CD4-positive, alpha-beta T cell (primary cell): ENCODE measurements around the gene SHISA6. TPM values are rescaled to one million over a fixed set of nuclear protein-coding genes. Genes with fewer than 3 reads are reported as not detected.

ENCODE experiments used
- ATAC-seq: fragments of 200-7000 bp; cut with Tn5 transposase; one replicate; pipeline ENCODE4 v1.10.0; 2022; ENCODE audit warnings: mild to moderate bottlenecking; ENCODE audit not compliant: poor library complexity
- CTCF ChIA-PET: fragments of 350-600 bp; sonication (Branson Sonifier 250); formaldehyde crosslinking; loops from one replicate; lab custom pipeline; 2021; ENCODE audit warnings: antibody characterized with exemption, inconsistent platforms; lab: Charles Lee
- POLR2A ChIA-PET: fragments of 350-600 bp; sonication (Branson Sonifier 250); formaldehyde crosslinking; loops from one replicate; lab custom pipeline; 2021; ENCODE audit warnings: antibody characterized with exemption, inconsistent platforms; lab: Charles Lee
- DNase-seq, 14 experiments: peaks; one replicate each; pipeline ENCODE4 v3.0.0-alpha.2; 2013 to 2020; ENCODE audit warnings: mixed read lengths in 2 of 14
- H3K27ac ChIP-seq, 2 donors: one replicate each; pipeline versions ENCODE4 v1.5.1 to v1.7.0; 2013; ENCODE audit warnings: low read length in 2 of 2, low read depth in 1 of 2, mild to moderate bottlenecking in 1 of 2
- H3K27me3 ChIP-seq, 2 experiments: 1 replicate in 1 of 2; 2 replicates in 1 of 2; pipeline versions ENCODE4 v1.6.1 to v1.7.0; 2013; ENCODE audit warnings: low read length in 2 of 2, control low read depth in 1 of 2, mild to moderate bottlenecking in 1 of 2, moderate library complexity in 1 of 2; ENCODE audit not compliant: insufficient read depth in 2 of 2, control insufficient read depth in 1 of 2
- H3K36me3 ChIP-seq: one replicate; pipeline ENCODE4 v1.6.1; 2013; ENCODE audit warnings: low read length, control low read depth; ENCODE audit not compliant: insufficient read depth
- H3K4me1 ChIP-seq: one replicate; pipeline ENCODE4 v1.6.1; 2013; ENCODE audit warnings: low read length, control low read depth; ENCODE audit not compliant: insufficient read depth
- H3K4me3 ChIP-seq: one replicate; pipeline ENCODE4 v1.5.1; 2013; ENCODE audit warnings: mild to moderate bottlenecking, low read length, moderate library complexity
- H3K9me3 ChIP-seq, 2 experiments: 1 replicate in 1 of 2; 2 replicates in 1 of 2; pipeline versions ENCODE4 v1.6.1 to v1.7.0; 2013; ENCODE audit warnings: low read length in 2 of 2, mild to moderate bottlenecking in 2 of 2, control low read depth in 1 of 2, moderate library complexity in 1 of 2; ENCODE audit not compliant: control insufficient read depth in 1 of 2, insufficient read depth in 1 of 2
- H3K27ac Mint-ChIP-seq: one replicate; pipeline ENCODE4 v1.8.0; 2020; ENCODE audit warnings: mixed read lengths
- H3K27me3 Mint-ChIP-seq: one replicate; pipeline ENCODE4 v1.8.0; 2021; ENCODE audit warnings: mixed read lengths
- H3K36me3 Mint-ChIP-seq: one replicate; pipeline ENCODE4 v1.8.0; 2021; ENCODE audit warnings: low read depth, mixed read lengths
- H3K4me1 Mint-ChIP-seq: one replicate; pipeline ENCODE4 v1.8.0; 2021; ENCODE audit warnings: low read depth, mixed read lengths
- H3K4me3 Mint-ChIP-seq: one replicate; pipeline ENCODE4 v1.8.0; 2020; ENCODE audit warnings: mild to moderate bottlenecking, mixed read lengths
- H3K9me3 Mint-ChIP-seq: one replicate; pipeline ENCODE4 v1.8.0; 2020; ENCODE audit warnings: mixed read lengths
- CTCF ChIP-seq: fragments of 200-600 bp; IDR thresholded peaks from one replicate; pipeline ENCODE4 v1.8.0; 2022; ENCODE audit warnings: antibody characterized with exemption, mild to moderate bottlenecking
- intact Hi-C, 2 experiments: fragments of 100-400 bp; cut with DNase I in 1 of 2; cut with micrococcal nuclease in 1 of 2; formaldehyde crosslinking; loops; one replicate each; pipeline versions ENCODE4 v1.15.1 to v1.9.0; 2023 to 2025; cut with DNase I, micrococcal nuclease
- total RNA-seq, 174 experiments: library from RNA in 2 of 174; stranded (reverse) in 2 of 174; gene quantifications; one replicate each; pipeline ENCODE4 v1.2.3 and lab custom pipeline; 2021 to 2026

The SHISA6 gene
- total RNA-seq, 2 experiments from 2014 or later = not detected

GRCh38 chr17:11598274-11599221 is 357.5 kb downstream of the SHISA6 start, which contains the start of gene DNAH9:
TSS of gene DNAH9 (plus strand) at chr17:11598470. CDS start at chr17:11598499, 29 bp downstream.
- no peak within 1 kb of the TSS for H3K27ac Mint-ChIP-seq
- ATAC-seq (no peak), DNase-seq (peak in 3 of 14 experiments; percentile 1 to 25 (median 5))
- H3K36me3 ChIP-seq = no peaks in the 10 kb centered on the region
- H3K27ac ChIP-seq = no peak within 1 kb of the TSS
- TF ChIP-seq CTCF = no peak
- intact Hi-C loops = no loop called here
- no peaks in the 10 kb centered on the region for H3K4me1 ChIP-seq
- H3K4me1 Mint-ChIP-seq = no peaks in the 10 kb centered on the region
- ChIA-PET POLR2A (no interaction called here), CTCF (no interaction called here)
- H3K4me3 ChIP-seq = no peak within 1 kb of the TSS
- H3K36me3 Mint-ChIP-seq = no peaks in the 10 kb centered on the region
- peaks cover 6 to 10% of the 10 kb centered on the region in 2 experiments for H3K27me3 ChIP-seq
- H3K4me3 Mint-ChIP-seq = no peak within 1 kb of the TSS
- H3K27me3 Mint-ChIP-seq = peaks cover 38% of the 10 kb centered on the region
- H3K9me3 Mint-ChIP-seq = peaks cover 3% of the 10 kb centered on the region
- peaks cover 0 to 10% of the 10 kb centered on the region in 2 experiments for H3K9me3 ChIP-seq

GRCh38 chr17:11601661-11602060 is 360.6 kb downstream of the SHISA6 start:
- intact Hi-C loops = no loop called here
- peaks cover 4 to 10% of the 10 kb centered on the region in 2 experiments for H3K27me3 ChIP-seq
- DNase-seq = no peak
- no peak overlapping the region for H3K27ac Mint-ChIP-seq
- H3K4me1 ChIP-seq = no peaks in the 10 kb centered on the region
- H3K4me1 Mint-ChIP-seq = no peaks in the 10 kb centered on the region
- peaks cover 29% of the 10 kb centered on the region for H3K27me3 Mint-ChIP-seq
- CTCF ChIA-PET = no interaction called here
- no peak overlapping the region for H3K4me3 Mint-ChIP-seq
- POLR2A ChIA-PET = no interaction called here
- ATAC-seq = no peak
- H3K36me3 ChIP-seq = no peaks in the 10 kb centered on the region
- peaks cover 0 to 15% of the 10 kb centered on the region in 2 experiments for H3K9me3 ChIP-seq
- peaks cover 6% of the 10 kb centered on the region for H3K9me3 Mint-ChIP-seq
- no peak overlapping the region for H3K27ac ChIP-seq
- TF ChIP-seq CTCF = no peak
- no peaks in the 10 kb centered on the region for H3K36me3 Mint-ChIP-seq
- no peak overlapping the region for H3K4me3 ChIP-seq

- peaks cover 0 to 10% of the 10 kb centered on the region in 2 experiments for H3K9me3 ChIP-seq
- no peak for DNase-seq
- no peak overlapping the region for H3K4me3 Mint-ChIP-seq
- ChIA-PET POLR2A (no interaction called here), CTCF (no interaction called here)
- H3K36me3 ChIP-seq = no peaks in the 10 kb centered on the region
- H3K4me1 ChIP-seq = no peaks in the 10 kb centered on the region
- intact Hi-C loops = no loop called here
- peaks cover 7% of the 10 kb centered on the region for H3K27me3 Mint-ChIP-seq
- ATAC-seq = no peak
- H3K27ac ChIP-seq = no peak overlapping the region
- H3K27me3 ChIP-seq = no peaks in the 10 kb centered on the region
- H3K36me3 Mint-ChIP-seq = no peaks in the 10 kb centered on the region
- H3K4me3 ChIP-seq = no peak overlapping the region
- H3K9me3 Mint-ChIP-seq = peaks cover 15% of the 10 kb centered on the region
- TF ChIP-seq CTCF = no peak
- no peak overlapping the region for H3K27ac Mint-ChIP-seq
- H3K4me1 Mint-ChIP-seq = no peaks in the 10 kb centered on the region
Observed at GRCh38 chr17:11608396-11608795, 367.4 kb downstream of the SHISA6 start.
